A549 (cell line): ENCODE data around the gene CRB2. TPM values are rescaled to one million over a fixed set of nuclear protein-coding genes. Genes with fewer than 3 reads are reported as not detected.
A peak's percentile ranks its signal among the peaks of the same experiment; 100 is the strongest.

Experiments
- ATAC-seq, 2 experiments: fragments of 200-7000 bp in 1 of 2; fragments of >200 bp in 1 of 2; cut with Nextera tagmentation in 1 of 2; cut with Tn5 transposase in 1 of 2; 3 replicates each; pipeline versions ENCODE4 v1.8.0 to v1.9.1; 2018 to 2020; ENCODE audit warnings: mild to moderate bottlenecking in 1 of 2, moderate library complexity in 1 of 2
- CTCF ChIA-PET: fragments of 300-600 bp; sonication (Branson Sonifier 250); formaldehyde crosslinking; extraction: SDS; loops from one replicate; lab custom pipeline; 2021; ENCODE audit warnings: antibody characterized with exemption, inconsistent platforms; lab: Yijun Ruan, JAX
- POLR2A ChIA-PET: fragments of 350-600 bp; formaldehyde crosslinking; extraction: SDS; loops from one replicate; lab custom pipeline; 2021; ENCODE audit warnings: antibody characterized with exemption, inconsistent platforms; lab: Yijun Ruan, JAX
- DNase-seq, 2 experiments: peaks; one replicate each; pipeline versions ENCODE4 v3.0.0 to v3.0.0-alpha.2; 2011 to 2016; ENCODE audit warnings: low read depth in 1 of 2, low spot score in 1 of 2
- FAIRE-seq: peaks from 2 replicates; lab custom pipeline; 2011; peaks lifted over from hg19 to GRCh38; lab: Jason Lieb, UNC
- H3K27ac ChIP-seq, 2 experiments: fragments of >200 bp; sonication (Bioruptor Twin); formaldehyde crosslinking; 3 replicates each; pipeline ENCODE4 v1.5.1; 2016 to 2017
- H3K4me1 ChIP-seq: fragments of >200 bp; sonication (Bioruptor Twin); formaldehyde crosslinking; 3 replicates; pipeline ENCODE4 v1.6.1; 2016
- H3K4me2 ChIP-seq: fragments of >200 bp; sonication (Bioruptor Twin); formaldehyde crosslinking; 3 replicates; pipeline ENCODE4 v1.6.1; 2016
- H3K4me3 ChIP-seq: fragments of >200 bp; sonication (Bioruptor Twin); formaldehyde crosslinking; 3 replicates; pipeline ENCODE4 v1.5.1; 2016
- H3K9me3 ChIP-seq: fragments of >200 bp; sonication (Bioruptor Twin); formaldehyde crosslinking; 3 replicates; pipeline ENCODE4 v1.6.1; 2016
- BCL3 ChIP-seq: fragments of >200 bp; sonication (Bioruptor Twin); formaldehyde crosslinking; IDR thresholded peaks from 3 replicates; pipeline ENCODE4 v1.6.1; 2016
- CEBPB ChIP-seq, 2 experiments: fragments of >200 bp in 1 of 2; sonication (Bioruptor Twin) in 1 of 2; formaldehyde crosslinking in 1 of 2; IDR thresholded peaks; 2 replicates each; pipeline ENCODE4 v1.6.1; 2012 to 2016
- CTCF ChIP-seq: fragments of >200 bp; sonication (Bioruptor Twin); formaldehyde crosslinking; IDR thresholded peaks from 3 replicates; pipeline ENCODE4 v1.5.1; 2016
- FOSL2 ChIP-seq, 2 experiments: fragments of 450-650 bp in 1 of 2; fragments of >200 bp in 1 of 2; sonication (Bioruptor Twin) in 1 of 2; formaldehyde crosslinking; IDR thresholded peaks; 2 replicates each; pipeline versions ENCODE4 v1.5.0 to v1.6.1; 2016 to 2020; ENCODE audit warnings: mild to moderate bottlenecking in 1 of 2, moderate library complexity in 1 of 2
- HEYL ChIP-seq: fragments of 250-450 bp; sonication (Bioruptor Pico); IDR thresholded peaks from 2 replicates; pipeline ENCODE4 v1.8.0; 2021; ENCODE audit warnings: mild to moderate bottlenecking, moderate library complexity
- HOXB13 ChIP-seq: fragments of 250-450 bp; sonication (Bioruptor Pico); IDR thresholded peaks from 2 replicates; pipeline ENCODE4 v1.5.0; 2020; ENCODE audit warnings: low read depth, mild to moderate bottlenecking, moderate library complexity
- HOXB5 ChIP-seq: fragments of 250-450 bp; sonication (Bioruptor Pico); IDR thresholded peaks from 2 replicates; pipeline ENCODE4 v1.5.0; 2020; ENCODE audit warnings: mild to moderate bottlenecking, moderate library complexity
- MAZ ChIP-seq: fragments of 150-350 bp; IDR thresholded peaks from 2 replicates; pipeline ENCODE4 v1.6.1; 2014; ENCODE audit warnings: antibody characterized with exemption, low read depth, low read length, borderline replicate concordance
- PHF8 ChIP-seq: fragments of 200-600 bp; sonication (generic); IDR thresholded peaks from 2 replicates; pipeline ENCODE4 v1.6.1; 2016; ENCODE audit warnings: low read depth, mild to moderate bottlenecking, antibody characterized with exemption, moderate library complexity, borderline replicate concordance
- POLR2A ChIP-seq: IDR thresholded peaks from 2 replicates; pipeline ENCODE4 v1.6.1; 2012; ENCODE audit warnings: mild to moderate bottlenecking, low read length
- POLR2AphosphoS2 ChIP-seq: conservative IDR thresholded peaks from 2 replicates; pipeline ENCODE4 v1.6.1; 2012; ENCODE audit warnings: low read length, improper control_type of control experiment, inconsistent platforms
- RAD21 ChIP-seq, 2 experiments: fragments of >200 bp in 1 of 2; sonication (Bioruptor Twin) in 1 of 2; formaldehyde crosslinking in 1 of 2; IDR thresholded peaks in 1 of 2; conservative IDR thresholded peaks in 1 of 2; 2 replicates in 1 of 2; 3 replicates in 1 of 2; pipeline ENCODE4 v1.6.1; 2012 to 2018; ENCODE audit warnings: inconsistent platforms in 1 of 2
- RNF2 ChIP-seq: fragments of 200-600 bp; sonication (generic); IDR thresholded peaks from 2 replicates; pipeline ENCODE4 v1.6.1; 2016; ENCODE audit warnings: low read depth, mild to moderate bottlenecking, antibody characterized with exemption, moderate library complexity, borderline replicate concordance
- SMC3 ChIP-seq: fragments of >200 bp; sonication (Bioruptor Twin); formaldehyde crosslinking; IDR thresholded peaks from 3 replicates; pipeline ENCODE4 v1.6.1; 2018; ENCODE audit warnings: inconsistent platforms
- WGBS: methylation state at CpG from one replicate; pipeline ENCODE4 v1.1.6; 2017; ENCODE audit errors: missing lambda C conversion rate; 5-methylcytosine and 5-hydroxymethylcytosine counted together
- polyA plus RNA-seq, 4 experiments: library from polyadenylated mRNA; depleted of rRNA in 3 of 4; stranded (reverse); fragments of >200 nt; fragmentation: RNase III in 1 of 4; extraction: RNeasy Plus Mini Kit Qiagen cat#74134 plus additional on column Dnase treatment in 1 of 4; gene quantifications; 2 replicates in 3 of 4; 3 replicates in 1 of 4; pipeline ENCODE4 v1.2.3, GENCODE V29; 2011 to 2017
- TF ChIP-seq, protein P1 (sequence below): fragments of 450-650 bp; IDR thresholded peaks from 2 replicates; pipeline ENCODE4 v1.6.1; 2014; ENCODE audit warnings: antibody characterized with exemption
- TF ChIP-seq, protein P2 (sequence below): fragments of 200-600 bp; sonication (generic); IDR thresholded peaks from 2 replicates; pipeline ENCODE4 v1.6.1; 2016; ENCODE audit warnings: antibody characterized with exemption, mild to moderate bottlenecking, moderate library complexity
- TF ChIP-seq, protein P3 (sequence below): fragments of 250-450 bp; sonication (Bioruptor Pico); IDR thresholded peaks from 2 replicates; pipeline ENCODE4 v1.5.0; 2021; ENCODE audit warnings: mild to moderate bottlenecking, moderate library complexity, borderline replicate concordance

The CRB2 gene
- polyA plus RNA-seq, 2 of the 4 experiments (the other 2 are of a cell fraction), result 0.01 to 0.05 TPM

- no peak for TF ChIP-seq CTCF
- TF ChIP-seq, protein P1, sequence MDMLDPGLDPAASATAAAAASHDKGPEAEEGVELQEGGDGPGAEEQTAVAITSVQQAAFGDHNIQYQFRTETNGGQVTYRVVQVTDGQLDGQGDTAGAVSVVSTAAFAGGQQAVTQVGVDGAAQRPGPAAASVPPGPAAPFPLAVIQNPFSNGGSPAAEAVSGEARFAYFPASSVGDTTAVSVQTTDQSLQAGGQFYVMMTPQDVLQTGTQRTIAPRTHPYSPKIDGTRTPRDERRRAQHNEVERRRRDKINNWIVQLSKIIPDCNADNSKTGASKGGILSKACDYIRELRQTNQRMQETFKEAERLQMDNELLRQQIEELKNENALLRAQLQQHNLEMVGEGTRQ, result no peak
- no peak for TF ChIP-seq BCL3
- no peak for TF ChIP-seq HEYL
- TF ChIP-seq, all 56 proteins: peak for 0
Observed at GRCh38 chr9:123349033-123349432, 7.0 kb upstream of the CRB2 start (continued).

- FAIRE-seq, result no peak
Observed at GRCh38 chr9:123349691-123350480, 6.1 kb upstream of the CRB2 start.

More at GRCh38 chr9:123349691-123350480, 6.1 kb upstream of the CRB2 start:
- Histone ChIP-seq H3K27ac (no peak overlapping the region), H3K4me2 (peak overlapping the region; percentile 68), H3K4me1 (peaks cover 3% of the 10 kb centered on the region; the same call in 2 of the 3 replicates), H3K9me3 (no peaks in the 10 kb centered on the region), H3K4me3 (no peak overlapping the region)
- peak; percentile 52 to 88 for DNase-seq
- WGBS, result 12% methylated on average over 16 of the region's 16 CpGs
- POLR2A ChIA-PET, result no interaction called here
- CTCF ChIA-PET, result interaction anchor here (0.5 to 4.7 kb wide), 61 partner anchors 12 to 1228 kb away, joined by 3 to 120 read pairs (median 5); no protein-coding TSS in a partner anchor
- TF ChIP-seq, protein P2, sequence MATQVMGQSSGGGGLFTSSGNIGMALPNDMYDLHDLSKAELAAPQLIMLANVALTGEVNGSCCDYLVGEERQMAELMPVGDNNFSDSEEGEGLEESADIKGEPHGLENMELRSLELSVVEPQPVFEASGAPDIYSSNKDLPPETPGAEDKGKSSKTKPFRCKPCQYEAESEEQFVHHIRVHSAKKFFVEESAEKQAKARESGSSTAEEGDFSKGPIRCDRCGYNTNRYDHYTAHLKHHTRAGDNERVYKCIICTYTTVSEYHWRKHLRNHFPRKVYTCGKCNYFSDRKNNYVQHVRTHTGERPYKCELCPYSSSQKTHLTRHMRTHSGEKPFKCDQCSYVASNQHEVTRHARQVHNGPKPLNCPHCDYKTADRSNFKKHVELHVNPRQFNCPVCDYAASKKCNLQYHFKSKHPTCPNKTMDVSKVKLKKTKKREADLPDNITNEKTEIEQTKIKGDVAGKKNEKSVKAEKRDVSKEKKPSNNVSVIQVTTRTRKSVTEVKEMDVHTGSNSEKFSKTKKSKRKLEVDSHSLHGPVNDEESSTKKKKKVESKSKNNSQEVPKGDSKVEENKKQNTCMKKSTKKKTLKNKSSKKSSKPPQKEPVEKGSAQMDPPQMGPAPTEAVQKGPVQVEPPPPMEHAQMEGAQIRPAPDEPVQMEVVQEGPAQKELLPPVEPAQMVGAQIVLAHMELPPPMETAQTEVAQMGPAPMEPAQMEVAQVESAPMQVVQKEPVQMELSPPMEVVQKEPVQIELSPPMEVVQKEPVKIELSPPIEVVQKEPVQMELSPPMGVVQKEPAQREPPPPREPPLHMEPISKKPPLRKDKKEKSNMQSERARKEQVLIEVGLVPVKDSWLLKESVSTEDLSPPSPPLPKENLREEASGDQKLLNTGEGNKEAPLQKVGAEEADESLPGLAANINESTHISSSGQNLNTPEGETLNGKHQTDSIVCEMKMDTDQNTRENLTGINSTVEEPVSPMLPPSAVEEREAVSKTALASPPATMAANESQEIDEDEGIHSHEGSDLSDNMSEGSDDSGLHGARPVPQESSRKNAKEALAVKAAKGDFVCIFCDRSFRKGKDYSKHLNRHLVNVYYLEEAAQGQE, result no peak
- TF ChIP-seq FOSL2 (IDR thresholded peaks at IDR 0.05) (no peak), FOSL2 (CRISPR knock-in tag; IDR thresholded peaks at IDR 0.05) (no peak), BCL3 (no peak), POLR2A (no peak), RAD21 (conservative IDR thresholded peaks at IDR 0.05 in 1 of 2, IDR thresholded peaks at IDR 0.05 in 1 of 2) (peak; percentile 96 to 99), POLR2AphosphoS2 (no peak), RNF2 (no peak), SMC3 (peak; percentile 80), HOXB13 (no peak), PHF8 (no peak), CTCF (peak; percentile 92), MAZ (no peak), CEBPB (IDR thresholded peaks at IDR 0.05) (no peak), HOXB5 (CRISPR knock-in tag) (no peak)
- TF ChIP-seq, protein P1, result no peak
- TF ChIP-seq, protein P3, sequence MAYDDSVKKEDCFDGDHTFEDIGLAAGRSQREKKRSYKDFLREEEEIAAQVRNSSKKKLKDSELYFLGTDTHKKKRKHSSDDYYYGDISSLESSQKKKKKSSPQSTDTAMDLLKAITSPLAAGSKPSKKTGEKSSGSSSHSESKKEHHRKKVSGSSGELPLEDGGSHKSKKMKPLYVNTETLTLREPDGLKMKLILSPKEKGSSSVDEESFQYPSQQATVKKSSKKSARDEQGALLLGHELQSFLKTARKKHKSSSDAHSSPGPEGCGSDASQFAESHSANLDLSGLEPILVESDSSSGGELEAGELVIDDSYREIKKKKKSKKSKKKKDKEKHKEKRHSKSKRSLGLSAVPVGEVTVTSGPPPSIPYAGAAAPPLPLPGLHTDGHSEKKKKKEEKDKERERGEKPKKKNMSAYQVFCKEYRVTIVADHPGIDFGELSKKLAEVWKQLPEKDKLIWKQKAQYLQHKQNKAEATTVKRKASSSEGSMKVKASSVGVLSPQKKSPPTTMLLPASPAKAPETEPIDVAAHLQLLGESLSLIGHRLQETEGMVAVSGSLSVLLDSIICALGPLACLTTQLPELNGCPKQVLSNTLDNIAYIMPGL (CRISPR knock-in tag), result no peak
- ATAC-seq, result peak; percentile 60 to 82
